Neural progenitor cell (in vitro differentiated cells): ENCODE results near the gene ARHGEF18. TPM values are rescaled to one million over a fixed set of nuclear protein-coding genes. Genes with fewer than 3 reads are reported as not detected.

Experiments
- DNase-seq: peaks from one replicate; pipeline ENCODE4 v3.0.0-alpha.2; 2016; ENCODE audit warnings: low spot score
- H2AFZ ChIP-seq: fragments of 200-600 bp; sonication (generic); replicated peaks from 2 replicates; pipeline ENCODE4 v1.6.1; 2016; ENCODE audit warnings: antibody characterized with exemption
- H3F3A ChIP-seq: fragments of 200-600 bp; sonication (generic); 2 replicates; pipeline ENCODE4 v1.6.1; 2016; ENCODE audit warnings: antibody characterized with exemption, low read depth
- H3K27ac ChIP-seq: fragments of 200-600 bp; sonication (generic); 2 replicates; pipeline ENCODE4 v1.5.1; 2016; ENCODE audit warnings: mild to moderate bottlenecking
- H3K27me3 ChIP-seq: fragments of 200-600 bp; sonication (generic); 2 replicates; pipeline ENCODE4 v1.6.1; 2016; ENCODE audit warnings: mild to moderate bottlenecking, moderate library complexity
- H3K36me3 ChIP-seq: fragments of 200-600 bp; sonication (generic); 2 replicates; pipeline ENCODE4 v1.5.1; 2016
- H3K4me1 ChIP-seq: fragments of 200-600 bp; sonication (generic); 2 replicates; pipeline ENCODE4 v1.6.1; 2016; ENCODE audit warnings: mixed run types
- H3K4me2 ChIP-seq: fragments of 200-600 bp; sonication (generic); 2 replicates; pipeline ENCODE4 v1.6.1; 2016
- H3K4me3 ChIP-seq: fragments of 200-600 bp; sonication (generic); 2 replicates; pipeline ENCODE4 v1.5.1; 2016
- H3K79me2 ChIP-seq: fragments of 200-600 bp; sonication (generic); 2 replicates; pipeline ENCODE4 v1.6.1; 2016; ENCODE audit warnings: low read depth
- H3K9ac ChIP-seq: fragments of 200-600 bp; sonication (generic); 2 replicates; pipeline ENCODE4 v1.6.1; 2016
- H3K9me3 ChIP-seq: fragments of 200-600 bp; sonication (generic); 2 replicates; pipeline ENCODE4 v1.5.1; 2016; ENCODE audit warnings: low read depth
- H4K20me1 ChIP-seq: fragments of 200-600 bp; sonication (generic); 2 replicates; pipeline ENCODE4 v1.6.1; 2016; ENCODE audit warnings: low read depth
- H3K27ac Mint-ChIP-seq: 3 replicates; pipeline ENCODE4 v1.8.0; 2021; ENCODE audit warnings: mixed read lengths
- H3K27me3 Mint-ChIP-seq: 2 replicates; pipeline ENCODE4 v1.8.0; 2022; ENCODE audit warnings: low read depth, mild to moderate bottlenecking, inconsistent platforms, moderate library complexity, mixed read lengths; ENCODE audit not compliant: insufficient read depth
- H3K36me3 Mint-ChIP-seq: 3 replicates; pipeline ENCODE4 v1.8.0; 2021; ENCODE audit warnings: mixed read lengths
- H3K4me1 Mint-ChIP-seq: 3 replicates; pipeline ENCODE4 v1.8.0; 2021; ENCODE audit warnings: mixed read lengths
- H3K4me3 Mint-ChIP-seq: 3 replicates; pipeline ENCODE4 v1.8.0; 2021; ENCODE audit warnings: mild to moderate bottlenecking, moderate library complexity, mixed read lengths
- H3K9me3 Mint-ChIP-seq: 3 replicates; pipeline ENCODE4 v1.8.0; 2020; ENCODE audit warnings: mixed read lengths
- CTCF ChIP-seq: fragments of 200-600 bp; sonication (generic); IDR thresholded peaks from 2 replicates; pipeline ENCODE4 v1.5.1; 2017; ENCODE audit warnings: antibody characterized with exemption, mild to moderate bottlenecking
- EZH2 ChIP-seq: fragments of 200-600 bp; sonication (generic); IDR thresholded peaks from 2 replicates; pipeline ENCODE4 v1.6.1; 2017; ENCODE audit warnings: antibody characterized with exemption, mild to moderate bottlenecking, moderate library complexity
- EZH2phosphoT487 ChIP-seq: fragments of 200-600 bp; sonication (generic); IDR thresholded peaks from 2 replicates; pipeline ENCODE4 v1.6.1; 2017; ENCODE audit warnings: antibody characterized with exemption
- total RNA-seq: library from RNA; depleted of rRNA; stranded (reverse); fragments of >200 nt; gene quantifications from 2 replicates; pipeline ENCODE4 v1.2.3, GENCODE V29; 2015; ENCODE audit warnings: low replicate concordance

ARHGEF18 gene
- total RNA-seq, 1 donor from 2014 or later = 13.6 TPM

GRCh38 chr19:7333198-7334118 is 15.3 kb upstream of the ARHGEF18 start:
- Histone ChIP-seq H3K9ac (no peak overlapping the region), H3K79me2 (no peaks in the 10 kb centered on the region), H3K4me3 (no peak overlapping the region), H3K27me3 (no peaks in the 10 kb centered on the region), H4K20me1 (no peaks in the 10 kb centered on the region), H2AFZ (no peak overlapping the region), H3K4me2 (no peak overlapping the region), H3K9me3 (no peaks in the 10 kb centered on the region), H3K36me3 (no peaks in the 10 kb centered on the region), H3F3A (no peaks in the 10 kb centered on the region), H3K4me1 (no peaks in the 10 kb centered on the region), H3K27ac (no peak overlapping the region)
- no peaks in the 10 kb centered on the region for H3K9me3 Mint-ChIP-seq
- no peak overlapping the region for H3K4me3 Mint-ChIP-seq
- no peaks in the 10 kb centered on the region for H3K27me3 Mint-ChIP-seq
- H3K27ac Mint-ChIP-seq = no peak overlapping the region
- no peak for TF ChIP-seq CTCF
- no peaks in the 10 kb centered on the region for H3K4me1 Mint-ChIP-seq
- H3K36me3 Mint-ChIP-seq = no peaks in the 10 kb centered on the region
- no peak for DNase-seq

- Histone ChIP-seq H3K27me3 (no peaks in the 10 kb centered on the region), H3K9ac (no peak overlapping the region), H3K4me3 (no peak overlapping the region), H4K20me1 (no peaks in the 10 kb centered on the region), H3F3A (no peaks in the 10 kb centered on the region), H3K36me3 (no peaks in the 10 kb centered on the region), H3K79me2 (no peaks in the 10 kb centered on the region), H3K4me1 (no peaks in the 10 kb centered on the region), H3K9me3 (no peaks in the 10 kb centered on the region), H3K4me2 (no peak overlapping the region), H2AFZ (no peak overlapping the region), H3K27ac (no peak overlapping the region)
- no peak for TF ChIP-seq EZH2phosphoT487
- TF ChIP-seq CTCF = no peak
- TF ChIP-seq EZH2 = no peak
- DNase-seq = no peak
- no peaks in the 10 kb centered on the region for H3K27me3 Mint-ChIP-seq
- no peak overlapping the region for H3K4me3 Mint-ChIP-seq
- H3K36me3 Mint-ChIP-seq = no peaks in the 10 kb centered on the region
- H3K27ac Mint-ChIP-seq = no peak overlapping the region
- no peaks in the 10 kb centered on the region for H3K4me1 Mint-ChIP-seq
- no peaks in the 10 kb centered on the region for H3K9me3 Mint-ChIP-seq
Measured at GRCh38 chr19:7336321-7336973, 12.3 kb upstream of the ARHGEF18 start.

- no peaks in the 10 kb centered on the region for H4K20me1 ChIP-seq
- no peak for TF ChIP-seq EZH2phosphoT487
- no peak for TF ChIP-seq CTCF
- no peak for TF ChIP-seq EZH2
- no peak overlapping the region for H3K27ac Mint-ChIP-seq
- H3K27me3 ChIP-seq = no peaks in the 10 kb centered on the region
- no peak for DNase-seq
- no peaks in the 10 kb centered on the region for H3K79me2 ChIP-seq
- H3K9me3 ChIP-seq = no peaks in the 10 kb centered on the region
- H3K36me3 ChIP-seq = no peaks in the 10 kb centered on the region
- H3K4me2 ChIP-seq = no peak overlapping the region
- no peak overlapping the region for H2AFZ ChIP-seq
- no peaks in the 10 kb centered on the region for H3K9me3 Mint-ChIP-seq
- no peaks in the 10 kb centered on the region for H3K4me1 Mint-ChIP-seq
- no peaks in the 10 kb centered on the region for H3K4me1 ChIP-seq
- H3K4me3 Mint-ChIP-seq = no peak overlapping the region
- no peaks in the 10 kb centered on the region for H3K36me3 Mint-ChIP-seq
- no peaks in the 10 kb centered on the region for H3F3A ChIP-seq
- H3K4me3 ChIP-seq = no peak overlapping the region
- H3K27ac ChIP-seq = no peak overlapping the region
- H3K9ac ChIP-seq = no peak overlapping the region
- H3K27me3 Mint-ChIP-seq = peaks cover 4% of the 10 kb centered on the region
Measured at GRCh38 chr19:7337380-7338194, 11.2 kb upstream of the ARHGEF18 start.
